ENCODE results near the gene CLCA1.

The CLCA1 gene

GRCh38 chr1:86527306-86527705 is 58.6 kb downstream of the CLCA1 start:
- in situ Hi-C loops (cut with HindIII; ENCODE audit: low pct_ligation_motif_present, low pct_unique_long_range_greater_than_20kb, low sequenced_read_pairs): no loop called here
- DNase-seq: no peak

GRCh38 chr1:86530211-86530845 is 61.6 kb downstream of the CLCA1 start:
- in situ Hi-C loops (cut with HindIII; ENCODE audit: low pct_ligation_motif_present, low pct_unique_long_range_greater_than_20kb, low sequenced_read_pairs): no loop called here
- no peak for DNase-seq

DNA sequence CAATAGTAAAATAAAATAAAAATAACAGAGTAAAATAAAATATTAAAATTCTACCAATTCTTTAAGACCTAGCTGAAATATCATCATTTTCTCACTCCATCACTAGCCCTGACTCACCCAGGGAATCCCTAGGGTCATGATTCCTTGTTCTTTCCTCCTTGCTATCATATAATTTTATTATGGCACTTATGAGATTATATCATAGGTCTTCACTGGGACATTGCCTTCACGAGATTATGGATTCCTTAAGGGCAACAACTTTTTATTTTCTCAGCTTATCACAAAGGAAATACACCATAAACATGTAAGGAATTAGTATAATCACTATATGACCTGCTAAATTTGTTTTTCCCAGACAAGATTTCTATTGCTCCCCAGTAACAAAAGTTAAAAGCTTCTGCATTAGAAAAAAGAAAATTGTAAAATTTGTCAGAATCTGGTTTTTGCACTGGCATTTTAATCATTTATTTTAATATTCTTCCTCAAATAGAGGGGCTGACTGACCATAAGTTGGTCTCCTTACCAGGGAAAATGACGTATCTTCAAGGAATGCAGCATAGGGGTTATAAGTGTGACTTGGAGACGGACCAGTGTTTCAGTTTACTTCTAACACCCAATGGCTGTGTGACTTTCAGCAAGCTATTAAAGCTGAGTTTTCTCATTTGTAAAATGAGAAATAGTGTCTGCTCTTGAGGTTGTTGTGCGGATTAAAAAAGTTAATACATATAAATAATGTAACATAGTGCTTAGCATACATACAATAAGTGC is 69.4 kb downstream of the CLCA1 start:
- in situ Hi-C loops (cut with HindIII; ENCODE audit: low pct_ligation_motif_present, low pct_unique_long_range_greater_than_20kb, low sequenced_read_pairs): no loop called here
- no peak for DNase-seq

GRCh38 chr1:86538775-86539174 is 70.0 kb downstream of the CLCA1 start:
- no peak for DNase-seq
- in situ Hi-C loops (cut with HindIII; ENCODE audit: low pct_ligation_motif_present, low pct_unique_long_range_greater_than_20kb, low sequenced_read_pairs): no loop called here

GRCh38 chr1:86541859-86542258 is 73.1 kb downstream of the CLCA1 start:
- in situ Hi-C loops (cut with HindIII; ENCODE audit: low pct_ligation_motif_present, low pct_unique_long_range_greater_than_20kb, low sequenced_read_pairs): no loop called here
- DNase-seq: no peak

DNA sequence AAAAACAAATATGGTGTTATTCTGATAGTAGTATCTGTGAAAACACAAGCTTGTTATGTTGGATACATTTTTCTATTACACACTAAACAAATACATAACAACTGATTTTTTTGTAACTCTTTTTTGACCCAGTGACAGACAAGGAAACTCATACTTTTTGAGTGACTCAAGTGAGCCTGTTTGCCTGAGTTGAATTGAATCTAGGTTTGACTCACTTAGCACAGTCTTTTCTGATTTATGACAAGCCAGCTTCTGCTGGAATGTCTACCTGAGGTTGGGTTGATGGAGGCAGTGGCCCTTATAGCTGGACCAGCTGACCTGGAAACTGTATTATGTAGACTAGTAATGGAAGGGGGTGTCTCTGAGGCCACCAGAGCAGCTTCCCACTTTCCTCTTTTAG is 73.9 kb downstream of the CLCA1 start:
- in situ Hi-C loops (cut with HindIII; ENCODE audit: low pct_ligation_motif_present, low pct_unique_long_range_greater_than_20kb, low sequenced_read_pairs): no loop called here
- DNase-seq: no peak

DNA sequence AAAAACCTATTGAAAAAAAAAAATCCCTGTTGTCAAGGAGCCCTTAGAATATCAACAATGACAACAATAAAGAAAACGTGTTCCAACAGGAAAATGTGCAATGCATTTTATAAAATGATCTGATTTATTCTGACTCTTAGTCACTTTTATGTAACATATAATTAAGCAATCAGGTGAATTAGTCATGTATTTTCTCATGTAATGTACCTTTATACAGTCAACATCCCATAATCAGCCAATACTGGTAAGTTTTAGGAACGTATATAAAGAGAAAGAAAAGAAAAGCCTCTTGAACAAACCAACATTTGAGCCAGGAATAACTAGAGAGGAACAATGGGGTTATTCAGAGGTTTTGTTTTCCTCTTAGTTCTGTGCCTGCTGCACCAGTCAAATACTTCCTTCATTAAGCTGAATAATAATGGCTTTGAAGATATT is 78.1 kb downstream of the CLCA1 start, which contains the start of gene CLCA4:
Gene CLCA4 (plus strand): TSS at position 292 of the 435 bp plus-strand sequence. CDS start 42 bp downstream, at position 334.
- DNase-seq: no peak

DNA sequence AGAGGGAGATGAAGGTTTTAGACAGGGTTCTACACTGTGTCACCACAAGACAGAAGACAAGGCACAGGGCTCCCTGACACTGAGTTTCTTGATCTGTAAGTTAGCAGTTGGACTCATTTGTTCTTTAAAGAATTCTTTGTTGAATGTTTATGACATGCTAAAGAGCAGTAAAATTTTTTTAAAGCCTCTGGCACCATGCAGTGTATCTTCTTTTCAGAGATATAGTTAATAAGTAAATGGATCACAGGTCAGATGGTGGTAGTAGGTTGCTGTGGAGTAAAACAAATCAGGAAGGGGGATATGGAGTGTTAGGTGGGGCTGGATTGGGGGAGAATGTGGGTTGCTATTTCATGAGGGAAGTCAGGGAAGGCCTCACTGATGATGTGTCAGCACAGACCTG is 80.1 kb downstream of the CLCA1 start:
- DNase-seq: no peak
- in situ Hi-C loops (cut with HindIII; ENCODE audit: low pct_ligation_motif_present, low pct_unique_long_range_greater_than_20kb, low sequenced_read_pairs): no loop called here

More for the DNA sequence above, 78.1 kb downstream of the CLCA1 start, which contains the start of gene CLCA4:
- in situ Hi-C loops (cut with HindIII; ENCODE audit: low pct_ligation_motif_present, low pct_unique_long_range_greater_than_20kb, low sequenced_read_pairs): no loop called here
